HEK293 (cell line): ENCODE data around the gene NRN1L.
A peak's percentile ranks its signal among the peaks of the same experiment; 100 is the strongest.

ENCODE experiments used
- CTCF ChIA-PET: fragments of 350-600 bp; formaldehyde crosslinking; extraction: SDS; loops from one replicate; lab custom pipeline; 2021; ENCODE audit warnings: antibody characterized with exemption; lab: Yijun Ruan, JAX
- POLR2A ChIA-PET: fragments of 300-600 bp; formaldehyde crosslinking; extraction: SDS; loops from one replicate; lab custom pipeline; 2020; ENCODE audit warnings: antibody characterized with exemption, inconsistent platforms; lab: Yijun Ruan, JAX
- H3K27ac ChIP-seq: fragments of 200-500 bp; sonication (Bioruptor generic); 2 replicates; pipeline ENCODE4 v1.5.1; 2014; ENCODE audit warnings: low read depth, low read length, control low read depth, inconsistent platforms; ENCODE audit errors: extremely low read depth
- H3K36me3 ChIP-seq, 2 experiments: fragments of 200-500 bp in 1 of 2; sonication (Bioruptor generic) in 1 of 2; 1 replicate in 1 of 2; 2 replicates in 1 of 2; pipeline ENCODE4 v1.5.1; 2014 to 2017; ENCODE audit warnings: inconsistent platforms in 2 of 2, low read length in 2 of 2; ENCODE audit not compliant: control insufficient read depth in 2 of 2, insufficient read depth in 1 of 2
- H3K4me1 ChIP-seq: fragments of 200-500 bp; sonication (Bioruptor generic); 2 replicates; pipeline ENCODE4 v1.5.1; 2014; ENCODE audit warnings: mild to moderate bottlenecking, low read length, inconsistent platforms; ENCODE audit not compliant: control insufficient read depth, insufficient read depth
- H3K4me3 ChIP-seq: 2 replicates; pipeline ENCODE4 v1.5.1; 2011; ENCODE audit warnings: low read depth, mild to moderate bottlenecking, control low read depth, low read length, moderate library complexity
- H3K9me3 ChIP-seq: fragments of 200-500 bp; sonication (Bioruptor generic); 2 replicates; pipeline ENCODE4 v1.5.1; 2014; ENCODE audit warnings: low read depth, low read length, inconsistent platforms; ENCODE audit not compliant: control insufficient read depth, insufficient read depth
- GLIS2 ChIP-seq: fragments of 450-650 bp; formaldehyde crosslinking; IDR thresholded peaks from 2 replicates; pipeline ENCODE4 v1.5.1; 2016; ENCODE audit warnings: missing biosample characterization, missing genetic modification characterization
- HOXA7 ChIP-seq: sonication (generic); formaldehyde crosslinking; IDR thresholded peaks from 2 replicates; pipeline ENCODE4 v1.8.1; 2022; ENCODE audit warnings: missing genetic modification reagents, borderline replicate concordance
- HOXC10 ChIP-seq: sonication (generic); formaldehyde crosslinking; IDR thresholded peaks from 2 replicates; pipeline ENCODE4 v1.8.1; 2023; ENCODE audit warnings: mild to moderate bottlenecking, missing genetic modification reagents
- KLF7 ChIP-seq: fragments of 450-650 bp; formaldehyde crosslinking; IDR thresholded peaks from 2 replicates; pipeline ENCODE4 v1.5.1; 2016; ENCODE audit warnings: missing biosample characterization, missing genetic modification characterization, borderline replicate concordance
- MYNN ChIP-seq: fragments of 450-650 bp; formaldehyde crosslinking; IDR thresholded peaks from 2 replicates; pipeline ENCODE4 v1.5.1; 2016; ENCODE audit warnings: missing biosample characterization, missing genetic modification characterization, borderline replicate concordance
- YY1 ChIP-seq: fragments of 450-650 bp; formaldehyde crosslinking; IDR thresholded peaks from 2 replicates; pipeline ENCODE4 v1.5.1; 2018; ENCODE audit warnings: missing biosample characterization, missing genetic modification characterization
- ZBTB1 ChIP-seq: fragments of 450-650 bp; formaldehyde crosslinking; IDR thresholded peaks from 2 replicates; pipeline ENCODE4 v1.5.1; 2016; ENCODE audit warnings: missing biosample characterization, missing genetic modification characterization
- ZBTB48 ChIP-seq: fragments of 450-650 bp; formaldehyde crosslinking; IDR thresholded peaks from 2 replicates; pipeline ENCODE4 v1.5.1; 2016; ENCODE audit warnings: missing biosample characterization, missing genetic modification characterization
- ZBTB8A ChIP-seq: fragments of 450-650 bp; formaldehyde crosslinking; IDR thresholded peaks from 2 replicates; pipeline ENCODE4 v1.5.1; 2016; ENCODE audit warnings: missing biosample characterization, missing genetic modification characterization
- ZNF121 ChIP-seq: fragments of 450-650 bp; formaldehyde crosslinking; IDR thresholded peaks from 2 replicates; pipeline ENCODE4 v1.5.1; 2016; ENCODE audit warnings: missing biosample characterization, missing genetic modification characterization
- ZNF133 ChIP-seq: fragments of 450-650 bp; formaldehyde crosslinking; IDR thresholded peaks from 2 replicates; pipeline ENCODE4 v1.5.1; 2016; ENCODE audit warnings: missing biosample characterization, missing genetic modification characterization
- ZNF146 ChIP-seq: fragments of 450-650 bp; formaldehyde crosslinking; IDR thresholded peaks from 2 replicates; pipeline ENCODE4 v1.5.1; 2016; ENCODE audit warnings: missing biosample characterization, missing genetic modification characterization
- ZNF16 ChIP-seq: fragments of 450-650 bp; formaldehyde crosslinking; IDR thresholded peaks from 2 replicates; pipeline ENCODE4 v1.5.1; 2016; ENCODE audit warnings: low read depth, missing biosample characterization, missing genetic modification characterization
- ZNF174 ChIP-seq: fragments of 450-650 bp; formaldehyde crosslinking; IDR thresholded peaks from 2 replicates; pipeline ENCODE4 v1.5.0; 2017; ENCODE audit warnings: missing biosample characterization, mild to moderate bottlenecking, missing genetic modification characterization
- ZNF274 ChIP-seq, 2 experiments: fragments of 200-500 bp in 1 of 2; fragments of 450-650 bp in 1 of 2; sonication (Bioruptor generic) in 1 of 2; formaldehyde crosslinking in 1 of 2; IDR thresholded peaks; 2 replicates each; pipeline versions ENCODE4 v1.5.1 to v1.6.1; 2014 to 2016; ENCODE audit warnings: borderline replicate concordance in 1 of 2, inconsistent platforms in 1 of 2, low read length in 1 of 2, missing biosample characterization in 1 of 2, missing genetic modification characterization in 1 of 2
- ZNF335 ChIP-seq: fragments of 450-650 bp; formaldehyde crosslinking; conservative IDR thresholded peaks from 2 replicates; pipeline ENCODE4 v1.5.1; 2016; ENCODE audit warnings: missing biosample characterization, missing genetic modification characterization
- ZNF423 ChIP-seq: fragments of 450-650 bp; formaldehyde crosslinking; IDR thresholded peaks from 2 replicates; pipeline ENCODE4 v1.5.1; 2016; ENCODE audit warnings: missing biosample characterization, missing genetic modification characterization
- ZNF514 ChIP-seq: fragments of 450-650 bp; formaldehyde crosslinking; IDR thresholded peaks from 2 replicates; pipeline ENCODE4 v1.5.1; 2016; ENCODE audit warnings: missing biosample characterization, missing genetic modification characterization
- ZNF529 ChIP-seq: fragments of 450-650 bp; formaldehyde crosslinking; IDR thresholded peaks from 2 replicates; pipeline ENCODE4 v1.5.1; 2017; ENCODE audit warnings: missing genetic modification characterization, missing biosample characterization; ENCODE audit not compliant: insufficient replicate concordance
- ZNF585B ChIP-seq: fragments of 450-650 bp; formaldehyde crosslinking; IDR thresholded peaks from 2 replicates; pipeline ENCODE4 v1.5.1; 2016; ENCODE audit warnings: missing biosample characterization, missing genetic modification characterization
- ZNF654 ChIP-seq: fragments of 450-650 bp; formaldehyde crosslinking; IDR thresholded peaks from 2 replicates; pipeline ENCODE4 v1.5.1; 2016; ENCODE audit warnings: low read depth, missing biosample characterization, missing genetic modification characterization
- ZNF660 ChIP-seq: fragments of 450-650 bp; IDR thresholded peaks from 2 replicates; pipeline ENCODE4 v1.5.1; 2018; ENCODE audit warnings: missing biosample characterization, mild to moderate bottlenecking, missing genetic modification characterization
- ZNF777 ChIP-seq: fragments of 450-650 bp; formaldehyde crosslinking; IDR thresholded peaks from 2 replicates; pipeline ENCODE4 v1.5.1; 2017; ENCODE audit warnings: missing biosample characterization, missing genetic modification characterization, borderline replicate concordance
- ZNF792 ChIP-seq: fragments of 450-650 bp; formaldehyde crosslinking; IDR thresholded peaks from 2 replicates; pipeline ENCODE4 v1.5.1; 2016; ENCODE audit warnings: missing biosample characterization, missing genetic modification characterization
- ZXDB ChIP-seq: fragments of 450-650 bp; formaldehyde crosslinking; IDR thresholded peaks from 2 replicates; pipeline ENCODE4 v1.5.1; 2016; ENCODE audit warnings: missing biosample characterization, missing genetic modification characterization
- TF ChIP-seq, protein P1 (sequence below): fragments of 450-650 bp; IDR thresholded peaks from 2 replicates; pipeline ENCODE4 v1.5.1; 2018; ENCODE audit warnings: missing biosample characterization, mild to moderate bottlenecking, missing genetic modification characterization

The NRN1L gene

DNA sequence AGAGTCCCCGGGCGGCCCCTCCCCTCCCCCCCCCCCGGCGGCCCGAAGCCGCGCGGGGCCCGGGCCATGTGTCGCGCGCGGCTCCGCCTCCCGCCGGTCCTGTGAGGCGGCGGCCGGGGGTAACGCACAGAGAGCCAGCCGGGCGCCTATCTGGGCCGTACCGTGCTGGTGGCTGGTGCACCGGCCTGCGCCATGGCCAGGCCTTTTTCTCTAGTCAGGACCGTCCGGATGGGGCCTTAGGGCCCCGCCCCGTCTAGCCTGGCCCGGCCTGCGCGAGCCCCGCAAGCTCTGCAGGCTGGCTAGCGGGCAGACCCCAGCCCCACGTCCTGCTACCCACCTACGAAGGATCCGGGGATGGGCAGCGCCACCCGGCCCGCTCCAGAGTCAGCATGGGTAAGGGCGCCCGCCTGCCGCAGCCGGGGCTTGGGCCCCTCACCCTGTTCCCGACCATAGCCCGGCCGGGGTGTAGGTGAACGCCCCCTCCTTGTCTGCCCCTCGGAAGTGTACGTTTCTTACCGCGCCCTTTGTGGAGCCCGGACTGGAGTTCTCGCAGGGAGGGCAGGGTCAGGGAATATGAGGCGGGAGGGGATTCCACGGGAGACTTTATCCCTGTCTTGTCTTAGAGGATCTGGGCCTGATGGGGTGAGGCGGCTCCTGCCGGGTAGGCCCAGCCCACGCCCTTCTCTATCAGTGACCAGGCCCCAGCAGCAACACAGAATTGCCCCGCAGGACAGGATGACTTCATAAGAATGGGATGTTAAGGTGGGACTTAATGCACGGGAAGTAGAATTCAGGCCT is 37.4 kb upstream of the NRN1L start, which contains the start of gene CENPT (continued):
- TF ChIP-seq ZXDB (tag by site-specific recombination) (0 out of 2 replicates have a peak, but pooled peaks have one; percentile 49), ZNF660 (tag by site-specific recombination) (peak; percentile 46; the same call in 1 of the 2 replicates), ZBTB48 (tag by site-specific recombination) (no peak), ZNF423 (tag by site-specific recombination) (no peak), ZNF274 (IDR thresholded peaks at IDR 0.05; ENCODE audit: low read length) (no peak), ZNF274 (tag by site-specific recombination; IDR thresholded peaks at IDR 0.05; ENCODE audit: borderline replicate concordance) (no peak), ZNF335 (tag by site-specific recombination) (peak; percentile 80), ZBTB1 (tag by site-specific recombination) (no peak), ZNF792 (tag by site-specific recombination) (no peak), ZNF529 (tag by site-specific recombination) (no peak), KLF7 (tag by site-specific recombination) (peak; percentile 57; the same call in 1 of the 2 replicates), ZNF585B (tag by site-specific recombination) (0 out of 2 replicates have a peak, but pooled peaks have one; percentile 3), GLIS2 (tag by site-specific recombination) (0 out of 2 replicates have a peak, but pooled peaks have one; percentile 36), ZBTB8A (tag by site-specific recombination) (peak; percentile 16; the same call in 1 of the 2 replicates), ZNF514 (tag by site-specific recombination) (no peak), HOXA7 (CRISPR knock-in tag) (no peak)
- TF ChIP-seq, protein P1, sequence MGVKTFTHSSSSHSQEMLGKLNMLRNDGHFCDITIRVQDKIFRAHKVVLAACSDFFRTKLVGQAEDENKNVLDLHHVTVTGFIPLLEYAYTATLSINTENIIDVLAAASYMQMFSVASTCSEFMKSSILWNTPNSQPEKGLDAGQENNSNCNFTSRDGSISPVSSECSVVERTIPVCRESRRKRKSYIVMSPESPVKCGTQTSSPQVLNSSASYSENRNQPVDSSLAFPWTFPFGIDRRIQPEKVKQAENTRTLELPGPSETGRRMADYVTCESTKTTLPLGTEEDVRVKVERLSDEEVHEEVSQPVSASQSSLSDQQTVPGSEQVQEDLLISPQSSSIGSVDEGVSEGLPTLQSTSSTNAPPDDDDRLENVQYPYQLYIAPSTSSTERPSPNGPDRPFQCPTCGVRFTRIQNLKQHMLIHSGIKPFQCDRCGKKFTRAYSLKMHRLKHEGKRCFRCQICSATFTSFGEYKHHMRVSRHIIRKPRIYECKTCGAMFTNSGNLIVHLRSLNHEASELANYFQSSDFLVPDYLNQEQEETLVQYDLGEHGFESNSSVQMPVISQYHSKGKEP = no peak
- TF ChIP-seq, all 188 proteins: peak for 21

DNA sequence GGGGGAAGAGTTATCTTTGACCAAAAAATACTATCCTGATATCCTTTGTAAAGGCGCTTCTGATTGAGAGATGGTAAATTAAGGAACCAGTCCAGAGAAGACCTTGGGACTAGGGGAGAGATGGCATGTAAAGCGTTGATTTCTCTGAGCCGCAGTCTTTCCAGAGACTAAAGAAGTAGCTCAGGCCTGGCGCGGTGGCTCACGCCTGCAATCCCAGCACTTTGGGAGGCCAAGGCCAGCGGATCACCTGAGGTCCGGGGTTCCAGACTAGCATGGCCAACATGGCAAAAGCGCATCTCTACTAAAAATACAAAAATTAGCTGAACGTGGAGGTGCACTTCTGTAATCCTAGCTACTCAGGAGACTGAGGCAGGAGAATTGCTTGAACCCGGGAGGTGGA is 36.6 kb upstream of the NRN1L start:
- Histone ChIP-seq H3K4me3 (peak overlapping the region; percentile 91), H3K9me3 (no peaks in the 10 kb centered on the region), H3K4me1 (peaks cover 16% of the 10 kb centered on the region), H3K27ac (peak overlapping the region; percentile 92; the same call in 1 of the 2 replicates), H3K36me3 (peaks cover 0 to 33% of the 10 kb centered on the region in 2 experiments; a peak in 2 of 3 replicates)
- POLR2A ChIA-PET = interaction anchor here (0.7 to 1.5 kb wide), 3 partner anchors 12 to 42 kb away, joined by 3 to 8 read pairs (median 4); partner anchors contain the start of genes EDC4, RANBP10 and TSNAXIP1
- TF ChIP-seq MYNN (tag by site-specific recombination) (no peak), ZNF133 (tag by site-specific recombination) (no peak), YY1 (tag by site-specific recombination) (no peak), ZNF777 (tag by site-specific recombination) (no peak), HOXC10 (CRISPR knock-in tag) (no peak)
- CTCF ChIA-PET = interaction anchor here (1.2 to 1.3 kb wide), 2 partner anchors 32 to 175 kb away, joined by 4 to 9 read pairs; no protein-coding TSS in a partner anchor

GRCh38 chr16:67853670-67854069 is 31.0 kb upstream of the NRN1L start:
- peaks cover 12% of the 10 kb centered on the region for H3K4me1 ChIP-seq
- H3K9me3 ChIP-seq = no peaks in the 10 kb centered on the region
- no peak for TF ChIP-seq ZNF146 (tag by site-specific recombination)
- peak; percentile 81 for TF ChIP-seq ZNF121 (tag by site-specific recombination)
- TF ChIP-seq ZNF654 (tag by site-specific recombination) = no peak
- no peak for TF ChIP-seq ZNF16 (tag by site-specific recombination)
- TF ChIP-seq ZNF174 = no peak
- ChIA-PET CTCF (interaction anchor here (0.6 to 1.1 kb wide), 2 partner anchors 12 to 36 kb away, joined by 3 to 4 read pairs; no protein-coding TSS in a partner anchor), POLR2A (no interaction called here)
- H3K27ac ChIP-seq = no peak overlapping the region
- H3K4me3 ChIP-seq = no peak overlapping the region
- peaks cover 0 to 39% of the 10 kb centered on the region in 2 experiments; a peak in 2 of 3 replicates for H3K36me3 ChIP-seq
